Right kidney (tissue), 1 donor: Measurements from ENCODE around the gene SCARB1.

ENCODE experiments used
- DNase-seq: peaks from one replicate; pipeline ENCODE4 v3.0.0-alpha.2; 2016

SCARB1 gene

DNA sequence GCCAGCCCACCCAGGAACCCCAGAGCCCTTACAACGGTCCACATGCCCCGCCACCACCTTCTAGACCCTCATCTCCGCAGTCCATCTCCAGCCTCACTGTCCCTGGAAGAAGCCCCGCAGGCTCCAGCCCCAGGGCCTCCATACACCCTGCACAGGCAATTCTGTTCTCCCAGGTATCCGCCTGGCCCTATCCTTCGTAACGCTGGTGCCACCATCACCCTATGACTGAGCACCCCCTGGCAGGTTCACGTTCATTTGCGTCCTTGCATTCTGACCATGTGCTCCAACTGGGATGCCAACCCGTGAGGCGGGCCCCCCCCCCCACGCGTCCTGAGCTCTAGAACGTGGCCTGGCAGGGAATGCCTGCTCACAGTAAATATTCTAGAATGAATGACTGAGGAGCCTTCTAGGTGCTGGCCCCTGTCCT is 675 bp upstream of the SCARB1 start:
- DNase-seq, result no peak

DNA sequence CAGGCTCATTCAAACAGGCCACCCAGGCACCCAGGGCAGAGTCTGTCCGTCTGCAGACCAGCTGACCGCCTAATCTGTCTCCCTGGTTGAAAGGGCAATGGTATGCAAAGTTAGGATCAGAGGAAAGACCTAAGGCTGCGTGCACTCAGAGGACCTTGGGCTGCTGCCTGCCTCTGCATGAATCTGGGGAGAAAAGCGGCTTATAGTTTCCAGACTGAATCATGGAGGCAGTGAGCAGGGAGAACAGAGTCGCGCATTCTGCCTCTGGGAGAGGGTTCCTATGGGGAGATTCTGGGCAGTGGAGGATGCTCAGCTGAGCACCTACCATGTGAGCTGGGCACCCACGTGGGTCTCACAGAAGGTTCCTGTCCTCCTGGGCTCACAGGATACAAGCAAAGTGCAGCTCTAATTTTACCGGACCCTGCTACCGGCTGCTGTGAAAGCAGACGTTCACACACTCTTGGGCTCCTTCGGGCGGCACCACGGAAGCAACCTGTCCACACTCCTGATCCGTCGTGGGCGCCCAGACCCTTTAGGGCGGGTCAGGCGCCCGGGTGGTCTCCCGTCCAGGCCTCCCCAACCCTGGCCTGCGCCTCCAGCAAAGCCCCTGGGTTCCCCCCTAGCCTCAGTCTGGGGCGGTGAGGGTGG is 772 bp downstream of the SCARB1 start:
- DNase-seq, result peak; percentile 58

DNA sequence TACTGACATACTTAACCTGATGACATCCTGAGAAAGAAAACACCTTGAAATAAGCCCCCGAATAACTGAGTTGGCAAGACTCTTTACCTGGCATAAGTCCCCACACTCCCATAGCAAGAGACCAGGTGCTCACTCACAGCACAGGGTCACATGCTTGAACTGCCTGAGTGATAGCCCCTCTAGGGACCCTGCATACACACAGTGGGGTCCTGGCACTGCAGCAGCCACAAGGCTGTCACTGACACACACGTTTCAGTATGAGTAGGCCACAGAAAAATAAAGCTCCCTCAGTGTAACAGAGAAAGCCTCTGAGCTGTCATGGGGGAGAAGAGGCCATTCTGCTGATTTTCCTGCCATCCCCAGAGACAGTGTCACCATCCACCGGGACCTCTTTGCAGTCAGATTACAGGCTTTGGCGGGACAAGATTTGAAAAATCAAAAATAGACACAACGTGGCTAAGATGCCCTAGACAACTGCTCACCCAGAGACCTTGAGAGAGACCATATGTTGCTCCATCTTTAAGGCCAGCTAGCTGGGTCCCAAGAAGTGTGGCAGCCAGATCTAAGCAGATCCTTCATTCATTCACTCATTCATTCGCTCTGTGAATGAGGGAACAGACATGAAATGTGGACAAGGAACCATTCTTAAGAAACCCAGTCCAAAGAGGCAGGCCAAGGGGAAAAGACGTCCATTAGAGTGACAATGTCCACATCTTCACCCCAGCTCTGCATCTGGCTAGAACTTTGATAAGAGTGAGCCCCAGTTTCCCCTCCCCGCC is 1.6 kb downstream of the SCARB1 start:
- no peak for DNase-seq

DNA sequence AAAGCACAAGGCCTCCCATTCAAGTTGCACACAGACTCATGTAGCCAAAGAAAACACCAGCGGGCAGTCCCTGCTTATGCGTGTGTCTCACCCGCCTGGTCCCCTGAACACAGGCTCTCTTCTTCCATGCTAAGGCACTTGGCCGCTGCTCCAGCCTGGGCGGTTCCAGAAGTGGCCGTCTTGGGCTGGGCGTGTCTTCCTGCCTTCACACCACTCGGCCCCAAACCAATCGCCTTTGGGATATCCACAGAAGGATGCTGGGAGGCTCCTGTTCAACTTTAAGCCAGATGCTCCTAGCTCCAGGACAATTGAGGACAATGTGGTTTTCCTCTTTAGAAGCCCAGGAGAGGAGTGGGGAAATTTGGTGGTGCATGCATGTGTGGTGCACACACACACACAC is 2.2 kb downstream of the SCARB1 start:
- no peak for DNase-seq

DNA sequence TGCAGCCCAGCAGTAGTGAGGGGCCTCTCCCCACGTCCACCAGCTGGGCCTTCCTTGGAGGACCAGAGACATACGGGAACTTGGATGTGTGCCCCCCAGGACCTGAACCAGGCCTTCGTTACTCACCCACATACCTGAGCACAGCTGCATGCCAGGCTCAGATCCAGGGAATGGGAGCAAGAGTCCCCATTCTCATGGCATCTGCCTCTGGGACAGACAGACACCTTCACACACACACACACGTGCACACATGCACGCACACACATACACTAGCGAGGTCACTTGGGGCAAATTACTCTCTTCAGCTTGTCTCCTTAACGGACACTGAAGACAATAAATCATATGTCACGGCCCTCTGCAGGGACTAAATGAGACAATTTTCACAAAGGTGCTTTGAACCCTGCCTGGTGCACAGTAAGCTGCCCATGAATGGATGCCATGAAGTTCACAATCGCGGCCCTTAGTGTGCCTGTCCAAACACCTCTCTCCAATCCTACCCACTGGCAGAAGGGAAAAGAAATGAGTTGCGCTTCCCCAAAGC is 5.7 kb downstream of the SCARB1 start:
- DNase-seq, result no peak

DNA sequence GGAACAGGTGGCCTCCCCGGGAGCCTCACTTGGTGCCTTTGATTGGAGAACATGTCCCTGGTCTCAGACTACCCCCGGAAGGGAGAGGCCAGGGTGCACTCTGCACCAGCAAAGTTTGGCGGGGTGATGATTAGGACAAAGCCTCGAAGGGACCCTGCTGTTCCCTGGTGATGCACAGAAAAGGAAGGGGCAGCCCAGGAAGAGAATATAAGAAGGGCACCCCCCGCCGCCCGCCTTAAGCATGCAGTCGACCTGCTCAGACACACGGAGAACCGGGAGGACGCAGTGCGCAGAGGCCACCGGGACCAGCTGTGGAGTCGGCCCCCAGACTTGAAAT is 6.9 kb downstream of the SCARB1 start:
- DNase-seq, result no peak

DNA sequence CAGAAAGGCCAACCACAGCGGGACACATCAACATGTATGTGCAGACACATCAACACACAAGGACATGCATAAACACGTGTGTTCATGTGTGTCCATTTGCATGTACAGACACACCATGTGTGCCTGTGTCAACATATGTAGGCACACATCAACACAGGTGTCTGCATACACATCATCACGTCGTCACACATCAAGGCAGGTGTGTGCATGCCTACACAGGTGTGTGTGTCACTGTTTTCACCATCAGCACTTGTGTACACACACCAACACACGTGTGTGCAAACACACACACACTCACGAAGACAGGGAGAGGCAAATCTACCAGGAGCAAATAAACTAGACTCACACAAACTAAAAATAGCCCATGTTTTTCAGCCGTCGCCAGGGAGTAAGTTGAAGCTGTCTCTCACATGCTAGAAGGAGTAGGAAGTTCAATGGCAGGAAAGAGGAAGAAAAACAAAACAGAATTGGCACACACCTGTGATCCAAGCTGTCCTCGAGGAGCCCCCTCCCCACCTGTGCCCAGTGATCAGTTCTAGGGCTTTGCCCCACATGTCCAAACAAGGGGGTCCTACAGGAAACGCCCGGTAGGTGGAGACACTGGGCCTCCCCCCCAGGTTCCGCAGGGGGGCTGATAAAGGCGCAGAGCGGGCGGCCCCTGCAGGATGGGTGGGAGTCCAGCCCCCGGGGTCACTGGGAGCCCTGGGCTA is 7.4 kb downstream of the SCARB1 start:
- DNase-seq, result no peak

DNA sequence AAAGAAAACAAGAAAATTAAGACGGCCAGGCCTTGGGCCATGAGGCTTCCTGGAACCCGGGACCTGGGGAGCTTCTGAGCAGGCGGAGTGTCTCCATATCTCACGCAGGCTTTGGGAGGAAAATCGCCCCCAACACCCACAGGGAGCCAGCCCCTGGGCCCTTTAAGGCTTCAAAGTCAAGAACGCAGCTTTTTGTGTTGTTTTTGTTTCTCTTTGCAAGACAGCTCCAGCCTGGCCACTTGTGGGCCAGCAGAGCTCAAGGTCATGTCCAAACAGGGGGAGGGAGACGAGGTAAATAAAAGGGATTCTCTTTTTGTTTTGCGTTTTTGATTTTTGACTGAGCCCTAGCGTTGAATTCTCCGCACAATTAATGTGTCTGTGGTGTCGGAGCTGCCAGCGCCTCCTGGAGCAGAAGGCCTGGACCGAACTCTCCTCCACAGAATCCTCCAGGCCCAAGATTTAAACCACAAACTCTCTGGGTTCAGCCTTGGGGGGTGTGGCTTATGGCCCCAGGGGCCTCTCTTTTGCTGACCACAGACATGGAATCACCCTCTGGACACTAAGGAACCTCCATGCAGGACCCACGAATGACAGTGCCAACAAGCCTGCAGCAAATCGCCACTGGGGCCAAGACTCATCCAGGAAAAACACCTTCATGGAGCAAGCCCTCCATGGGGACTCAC is 8.2 kb downstream of the SCARB1 start:
- DNase-seq, result no peak

DNA sequence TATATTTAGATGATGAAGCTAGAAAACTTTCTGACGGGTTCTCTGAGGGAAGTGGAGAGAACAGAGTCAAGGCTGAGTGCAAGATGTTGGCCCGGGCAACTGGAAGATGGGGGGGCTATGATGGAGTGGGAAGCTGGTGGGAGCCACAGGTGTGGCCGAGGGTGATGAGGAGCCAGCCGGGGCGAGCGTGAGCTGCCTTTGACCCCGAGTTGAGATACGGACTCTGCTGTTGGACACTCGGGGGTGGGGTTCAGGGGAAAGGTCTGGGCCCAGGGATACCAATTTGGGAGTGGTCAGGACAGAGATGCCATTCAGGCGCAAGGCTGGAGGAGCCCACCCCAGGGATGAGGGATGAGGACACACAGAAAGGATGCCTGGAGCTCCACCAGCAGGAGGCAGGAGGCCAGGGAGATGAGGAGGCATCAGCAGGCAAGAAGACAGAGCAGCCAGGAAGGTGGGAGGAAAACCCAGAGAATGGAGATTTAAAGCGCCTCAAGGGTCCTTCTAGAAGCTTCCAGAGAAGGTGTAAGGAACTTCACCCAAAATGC is 9.0 kb downstream of the SCARB1 start:
- no peak for DNase-seq

DNA sequence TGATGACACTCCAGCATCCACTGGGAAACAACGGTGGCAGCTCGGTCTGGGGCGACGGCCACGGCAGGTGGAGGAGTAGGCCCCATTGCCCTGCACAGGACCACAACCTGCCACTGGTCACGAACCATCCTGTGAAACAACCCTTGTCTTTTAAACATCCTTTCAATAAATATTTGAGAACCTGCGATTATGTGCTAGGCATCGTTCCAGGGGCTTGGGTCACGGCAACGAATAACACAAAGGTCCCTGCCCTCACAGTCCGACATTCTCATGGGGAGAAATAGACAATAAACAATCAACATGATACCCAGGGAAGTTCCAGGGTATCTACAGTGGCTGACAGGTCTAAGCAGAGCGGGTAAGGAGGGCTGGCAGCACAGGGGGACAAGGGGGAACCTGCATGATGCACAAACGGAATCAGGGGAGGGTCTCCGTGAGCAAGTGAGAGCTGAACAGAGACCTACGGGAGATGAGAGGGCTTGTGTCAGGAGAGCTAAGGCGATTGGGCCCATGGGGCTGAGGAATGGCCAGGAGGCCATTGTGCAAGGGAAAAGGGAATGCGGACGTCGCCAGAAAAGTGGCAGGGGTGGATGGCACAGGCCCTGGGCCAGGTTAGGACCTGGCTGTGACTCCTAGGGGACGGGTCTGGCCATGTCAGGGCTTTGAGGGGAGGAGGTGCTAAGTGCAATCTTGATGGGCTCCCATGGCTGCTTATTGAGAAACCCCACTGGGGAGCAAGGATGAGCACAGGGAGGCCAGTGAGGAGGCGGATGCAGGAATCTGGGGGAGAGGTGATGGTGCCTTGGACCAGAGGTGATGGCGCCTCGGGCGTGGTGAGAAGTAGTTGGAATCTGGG is 9.7 kb downstream of the SCARB1 start:
- no peak for DNase-seq

DNA sequence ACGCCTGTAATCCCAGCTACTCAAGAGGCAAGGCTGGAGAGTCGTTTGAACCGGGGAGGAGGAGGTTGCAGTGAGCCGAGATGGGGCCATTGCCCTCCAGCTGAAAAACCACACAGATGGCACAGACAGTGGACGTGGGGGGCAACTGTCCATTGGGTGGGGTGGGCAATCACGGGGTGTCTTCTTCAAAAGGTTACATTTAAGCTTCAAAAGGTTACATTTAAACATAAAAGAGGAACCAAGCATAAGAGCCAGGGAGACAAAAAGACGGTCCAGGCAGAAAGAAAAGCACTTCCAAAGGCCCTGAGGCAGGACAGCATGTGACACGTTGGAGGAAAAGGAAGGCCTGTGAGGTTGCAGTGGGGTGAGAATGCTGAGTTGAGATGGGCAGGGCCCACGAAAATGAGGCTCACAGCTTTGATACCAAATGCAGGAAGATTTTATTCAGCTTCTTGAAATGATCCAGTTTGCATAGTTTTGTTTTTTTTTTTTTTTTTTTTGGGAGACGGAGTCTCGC is 10.7 kb downstream of the SCARB1 start:
- DNase-seq, result no peak

DNA sequence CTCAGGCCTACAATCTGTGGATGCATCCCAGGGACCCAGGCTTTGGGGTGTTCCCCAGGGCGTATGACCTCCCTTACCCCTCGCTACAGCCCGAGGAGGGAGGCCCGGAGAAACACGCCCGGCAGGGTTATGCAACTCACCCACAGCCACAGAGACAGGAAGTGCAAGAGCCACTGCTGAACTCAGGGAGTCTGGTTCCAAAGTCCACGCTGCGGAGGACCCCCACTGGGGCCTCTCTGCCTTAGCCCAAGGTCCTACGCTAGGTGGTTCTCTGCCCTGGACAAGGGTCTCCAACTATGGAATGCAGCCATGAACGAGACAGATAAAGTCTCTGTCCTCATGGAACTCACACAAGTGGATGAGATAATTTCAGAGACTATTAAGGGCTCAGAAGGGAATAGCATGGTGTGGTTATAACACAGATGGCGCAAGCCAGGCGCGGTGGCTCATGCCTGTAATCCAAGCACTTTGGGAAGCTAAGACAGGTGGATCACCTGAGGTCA is 11.3 kb downstream of the SCARB1 start:
- no peak for DNase-seq

DNA sequence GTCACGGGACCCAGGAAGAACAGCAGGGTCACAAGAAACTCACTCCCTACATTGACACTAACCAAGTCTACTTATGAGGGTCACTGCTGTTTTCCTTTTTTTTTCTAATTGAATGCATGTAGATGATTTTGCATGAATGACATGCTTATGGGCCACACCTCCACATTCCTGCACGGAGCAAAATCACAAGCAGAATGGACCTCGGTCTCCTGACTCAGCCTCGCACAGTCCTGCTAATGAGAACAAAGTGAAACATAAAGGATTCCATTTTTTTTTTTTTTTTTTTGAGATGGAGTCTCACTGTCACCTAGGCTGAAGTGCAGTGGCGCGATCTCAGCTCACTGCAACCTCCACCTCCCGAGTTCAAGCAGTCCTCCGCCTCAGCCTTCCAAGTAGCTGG is 12.3 kb downstream of the SCARB1 start:
- no peak for DNase-seq

DNA sequence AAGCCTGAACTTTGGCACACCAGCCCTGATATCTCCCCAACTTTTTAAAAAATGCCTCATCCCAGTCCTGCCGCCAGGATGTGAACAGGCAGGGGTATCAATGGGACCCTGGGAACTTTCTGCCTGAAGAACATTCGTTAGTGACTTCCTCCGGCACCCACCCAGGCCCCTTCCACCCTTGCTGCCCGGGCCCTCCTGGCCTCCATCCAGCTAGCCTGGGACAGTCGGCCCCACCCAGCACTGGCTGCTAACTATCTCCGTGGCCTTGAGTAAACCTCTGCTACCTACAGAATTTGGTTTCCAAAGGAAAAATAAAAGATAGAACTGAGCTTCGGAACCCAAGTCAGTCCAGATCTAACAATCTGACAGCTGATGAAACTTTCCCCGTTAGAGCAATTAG is 14.3 kb downstream of the SCARB1 start:
- no peak for DNase-seq

DNA sequence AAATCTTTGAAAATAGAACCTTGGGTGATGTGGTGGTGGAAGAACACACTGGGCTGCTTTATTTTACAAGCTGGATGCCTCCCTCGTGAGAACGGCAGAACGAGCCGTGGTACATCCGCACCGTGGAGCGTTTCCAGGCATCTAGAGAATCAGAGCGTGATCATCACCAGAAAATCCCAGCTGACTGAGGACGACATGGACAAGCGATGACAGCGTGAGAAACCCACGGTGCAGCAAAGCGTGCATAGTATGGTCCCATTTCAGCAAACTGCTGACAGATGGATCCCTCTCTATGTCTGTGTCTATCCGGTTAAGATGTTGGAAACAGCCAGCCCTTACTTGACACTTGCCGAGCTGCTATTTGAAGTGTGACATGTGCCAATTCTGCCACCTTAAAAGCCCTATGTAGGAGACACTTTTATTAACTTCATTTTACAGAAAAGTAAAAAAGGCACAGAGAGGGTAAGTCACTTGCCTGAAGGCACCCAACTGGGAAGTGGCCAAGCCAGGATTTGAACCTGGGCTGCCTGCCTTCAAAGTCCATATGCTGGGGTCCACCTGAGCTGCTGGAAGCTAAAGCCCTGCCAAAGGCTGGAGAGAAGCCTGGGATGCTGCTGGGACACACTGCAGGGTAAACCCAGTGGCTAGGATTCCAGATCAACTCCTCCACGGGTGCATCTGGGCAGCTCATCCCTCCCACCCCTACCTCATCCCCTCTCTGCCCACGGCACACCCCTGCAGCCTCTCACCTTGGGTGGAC is 14.9 kb downstream of the SCARB1 start:
- DNase-seq, result no peak

DNA sequence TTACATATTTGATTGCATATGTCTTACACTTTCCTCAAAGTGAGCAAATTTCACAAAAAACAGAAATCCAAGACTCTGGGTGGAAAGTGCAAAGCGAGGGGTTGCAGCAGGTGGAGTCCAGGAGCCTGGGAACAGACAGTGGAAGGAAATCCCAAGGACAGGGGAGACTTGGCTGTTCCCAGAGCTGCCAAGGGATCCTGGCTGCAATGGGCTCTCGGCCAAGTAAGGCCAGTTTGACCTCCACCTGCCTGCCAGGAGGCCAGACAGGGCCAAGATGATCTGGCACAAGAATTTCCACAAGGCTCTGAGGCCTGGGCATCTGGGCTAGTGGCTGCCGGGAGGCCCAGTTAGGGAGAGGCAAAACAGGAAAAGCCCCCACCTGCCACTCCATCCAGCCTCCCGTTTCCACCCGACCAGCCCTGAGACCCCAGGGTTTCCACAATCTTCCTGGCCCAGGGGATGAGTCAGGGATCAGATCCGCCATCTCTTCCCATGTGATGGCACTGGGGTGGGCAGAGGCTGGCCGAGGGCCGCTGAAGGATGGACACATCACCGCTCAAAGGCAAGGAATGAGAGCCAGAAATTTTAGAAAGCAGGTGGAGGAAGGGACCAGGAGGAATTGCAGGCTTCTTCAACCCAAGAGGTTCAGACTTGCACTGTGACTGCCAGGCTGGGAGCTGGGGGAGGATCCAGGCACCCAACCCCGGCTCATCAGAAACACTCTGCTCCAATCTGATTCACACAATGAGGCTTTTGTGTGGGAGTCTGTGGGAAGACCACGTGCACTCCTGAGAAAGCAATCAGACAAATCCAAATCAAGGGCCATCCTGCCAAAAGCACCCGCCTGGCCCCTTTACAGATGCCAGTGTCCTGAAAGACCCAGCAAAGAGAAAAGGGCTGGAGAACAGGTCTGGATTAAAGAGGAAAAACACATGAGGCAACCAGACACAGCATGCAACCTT is 16.3 kb downstream of the SCARB1 start:
- DNase-seq, result peak; percentile 39

DNA sequence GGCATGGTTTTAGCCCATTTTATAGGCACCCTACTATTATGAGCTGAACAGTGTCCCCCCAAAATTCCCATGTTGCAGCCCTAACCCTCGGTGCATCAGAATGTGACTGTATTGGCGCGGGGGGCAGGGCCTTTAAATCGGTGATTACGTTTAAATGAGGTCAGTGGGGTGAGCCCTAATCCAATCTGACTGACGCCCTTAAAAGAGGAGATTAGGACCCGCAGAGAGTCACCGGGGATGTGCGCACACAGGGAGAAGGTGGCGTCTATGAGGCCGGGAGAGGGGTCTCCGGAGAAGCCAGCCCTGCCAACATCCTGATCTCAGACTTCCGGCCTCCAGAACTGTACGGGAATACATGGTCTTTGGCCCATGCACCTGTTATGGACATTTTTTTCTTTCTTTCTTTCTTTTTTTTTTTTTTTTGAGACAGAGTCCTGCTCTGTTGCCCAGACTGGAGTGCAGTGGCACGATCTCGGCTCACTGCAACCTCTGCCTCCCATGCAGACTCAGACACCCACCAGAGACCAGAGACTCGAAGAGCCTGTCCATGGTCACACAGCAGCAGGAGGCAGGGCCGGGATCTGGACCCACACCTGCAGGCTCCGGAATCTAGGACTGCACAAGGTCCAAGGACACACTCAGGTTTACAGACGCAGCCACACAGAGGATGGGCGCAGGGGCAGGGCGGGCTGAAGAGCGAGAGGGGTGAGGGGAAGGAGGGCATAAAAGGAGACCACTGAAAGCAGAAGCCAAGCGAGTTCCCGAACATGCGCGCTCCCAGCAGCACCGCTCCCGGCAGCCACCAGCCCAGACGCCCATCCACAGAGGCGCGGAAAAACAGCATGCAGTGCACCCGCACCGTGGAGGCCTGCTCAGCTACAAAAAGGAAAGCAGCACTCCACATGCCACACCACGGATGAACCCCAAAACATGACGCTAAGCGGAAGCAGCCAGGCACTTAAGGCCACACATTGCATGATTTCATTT is 19.0 kb downstream of the SCARB1 start:
- no peak for DNase-seq
